ENCODE measurements around the gene CCDC73.
A peak's percentile ranks its signal among the peaks of the same experiment; 100 is the strongest.
"Not testable (repeated sequence)": the region's sequence is repeated elsewhere in the genome, so short reads cannot be mapped to it uniquely, and the experiment has no call there.

Gene CCDC73

GRCh38 chr11:32796425-32796824 lies 2.0 kb upstream of the CCDC73 start:
- no peak for DNase-seq (ENCODE audit: low spot score)

- peak; percentile 40 for DNase-seq (ENCODE audit: low spot score)
Measured at GRCh38 chr11:32792948-32793475, 1.4 kb downstream of the CCDC73 start.

DNA sequence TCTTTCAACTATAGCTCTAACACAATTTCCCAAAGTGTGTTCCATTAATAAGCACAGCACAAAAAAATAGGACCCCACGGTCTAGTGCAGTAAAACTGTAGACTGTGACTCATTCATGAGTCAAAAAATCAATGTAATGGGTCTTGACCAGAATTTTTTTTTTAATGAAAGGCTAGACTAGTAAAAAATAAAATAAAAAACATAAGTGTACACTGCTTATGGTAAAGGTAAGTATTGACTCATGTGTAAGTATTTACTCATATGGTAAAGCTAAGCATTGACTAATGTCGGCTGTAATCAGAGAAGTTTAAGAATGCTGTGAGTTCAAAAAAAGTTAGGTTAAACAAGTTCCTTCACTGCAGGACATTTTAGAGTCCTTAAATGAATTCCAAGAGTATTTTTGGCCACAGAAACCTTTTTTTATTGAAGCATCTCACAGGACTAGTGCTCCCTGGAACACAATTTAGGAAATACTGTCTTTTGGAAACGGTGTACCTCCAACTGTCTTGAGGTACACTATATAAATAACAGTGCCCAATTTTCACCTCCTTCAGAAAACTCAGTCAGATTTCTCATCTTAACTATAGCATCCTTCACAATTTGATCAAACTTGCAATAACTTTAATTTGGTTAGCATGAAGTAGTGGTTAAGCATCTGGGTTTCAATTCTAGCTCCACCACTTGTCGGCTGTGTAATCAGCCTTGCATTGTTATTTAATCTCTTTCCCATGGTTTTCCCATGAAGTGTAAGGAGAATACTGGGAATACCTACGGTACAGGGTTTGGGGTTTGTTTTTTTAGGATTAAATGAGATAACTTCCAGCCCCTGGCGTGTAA lies 2.1 kb downstream of the CCDC73 start:
- DNase-seq (ENCODE audit: low spot score): no peak

GRCh38 chr11:32790916-32791315 lies 3.5 kb downstream of the CCDC73 start:
- DNase-seq (ENCODE audit: low spot score): no peak

GRCh38 chr11:32786811-32787210 lies 7.7 kb downstream of the CCDC73 start:
- DNase-seq (ENCODE audit: low spot score): no peak

DNA sequence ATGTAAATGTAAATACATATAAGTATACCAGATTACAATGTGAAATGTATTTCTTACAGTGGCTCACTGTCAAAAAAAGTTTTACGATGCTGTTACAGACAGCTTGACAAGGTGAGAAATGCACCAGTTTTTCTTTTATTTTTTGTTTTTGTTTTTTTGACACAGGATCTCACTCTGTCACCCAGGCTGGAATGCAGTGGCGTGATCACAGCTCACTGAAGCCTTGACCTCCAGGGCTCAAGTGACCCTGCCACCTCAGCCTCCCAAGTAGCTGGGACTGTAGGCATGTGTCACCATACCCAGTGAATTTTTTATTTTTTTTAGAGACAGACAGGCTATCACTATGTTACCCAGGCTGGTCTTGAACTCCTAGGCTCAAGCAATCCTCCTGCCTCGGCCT lies 9.2 kb downstream of the CCDC73 start:
- no peak for DNase-seq (ENCODE audit: low spot score)

DNA sequence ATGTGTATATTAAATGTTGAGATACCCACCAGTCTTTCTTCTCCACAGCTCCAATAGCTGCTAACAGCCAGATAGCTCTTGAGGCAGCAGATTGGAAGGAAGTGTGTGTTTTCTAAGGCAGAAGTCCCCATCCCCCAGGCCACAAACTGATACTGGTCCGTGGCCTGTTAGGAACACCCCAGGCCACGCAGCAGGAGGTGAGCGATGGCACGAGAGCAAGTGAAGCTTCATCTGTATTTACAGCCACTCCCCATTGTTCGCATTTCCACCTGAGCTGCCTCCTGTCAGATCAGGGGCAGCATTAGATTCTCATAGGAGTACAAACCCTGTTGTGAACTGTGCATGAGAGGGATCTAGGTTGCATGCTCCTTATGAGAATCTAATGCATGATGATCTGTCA lies 12.7 kb downstream of the CCDC73 start:
- no peak for DNase-seq (ENCODE audit: low spot score)

DNA sequence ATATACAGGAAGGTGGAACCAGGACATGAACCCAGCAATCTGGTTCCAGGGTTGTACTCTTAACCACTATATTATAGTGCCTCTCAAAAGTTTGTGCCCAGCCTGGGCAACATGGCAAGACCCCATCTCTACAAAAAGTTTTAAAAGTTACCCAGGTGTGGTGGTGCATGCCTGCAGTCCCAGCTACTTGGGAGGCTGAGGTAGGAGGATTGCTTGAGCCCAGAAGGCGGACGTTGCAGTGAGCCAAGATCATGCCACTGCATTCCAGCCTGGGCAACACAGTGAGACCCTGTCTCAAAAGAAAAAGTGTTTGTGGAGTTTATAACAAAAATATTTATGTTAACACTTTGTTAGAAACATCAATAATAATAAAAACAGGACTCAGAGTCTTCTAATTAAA lies 13.6 kb downstream of the CCDC73 start:
- not testable (repeated sequence) for DNase-seq (ENCODE audit: low spot score)

DNA sequence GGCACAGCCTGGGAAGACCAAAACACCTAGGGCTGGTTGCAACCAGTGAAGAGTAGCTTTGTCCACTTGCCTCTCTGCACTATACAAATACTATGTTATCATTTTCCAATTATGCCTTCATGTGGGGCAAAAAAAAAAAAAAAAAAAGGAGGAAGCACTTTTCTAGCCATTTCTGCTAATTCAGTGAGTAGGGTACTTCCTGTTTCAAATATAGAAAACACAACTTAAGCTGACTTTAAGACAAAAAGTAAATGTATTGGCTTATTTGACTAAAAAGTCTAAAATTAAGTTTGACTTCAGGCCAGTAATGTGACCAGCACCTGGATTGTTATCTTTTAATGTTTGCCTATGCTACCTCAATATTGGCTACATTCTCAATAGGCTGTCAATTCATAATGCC lies 15.3 kb downstream of the CCDC73 start:
- no peak for DNase-seq (ENCODE audit: low spot score)

DNA sequence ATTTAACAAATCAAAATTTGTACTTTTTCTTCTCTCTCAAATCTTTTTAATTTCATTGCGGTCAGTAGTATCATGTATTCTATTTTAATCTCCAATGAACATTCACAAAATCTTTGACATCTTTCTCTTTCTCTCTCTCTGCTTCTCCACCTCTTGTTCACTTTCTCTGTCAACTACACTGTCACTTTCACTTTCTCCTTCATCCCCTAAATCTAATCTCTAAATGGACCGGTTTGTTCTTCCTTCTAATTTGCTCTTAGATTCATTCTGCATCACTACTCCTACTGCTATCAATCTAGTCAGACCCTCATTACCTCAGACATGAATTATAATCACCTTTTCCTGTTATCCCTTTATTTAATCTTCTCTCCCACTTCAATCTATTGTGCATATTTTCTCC lies 18.6 kb downstream of the CCDC73 start:
- no peak for DNase-seq (ENCODE audit: low spot score)

GRCh38 chr11:32774081-32774480 lies 20.4 kb downstream of the CCDC73 start:
- DNase-seq (ENCODE audit: low spot score): no peak

DNA sequence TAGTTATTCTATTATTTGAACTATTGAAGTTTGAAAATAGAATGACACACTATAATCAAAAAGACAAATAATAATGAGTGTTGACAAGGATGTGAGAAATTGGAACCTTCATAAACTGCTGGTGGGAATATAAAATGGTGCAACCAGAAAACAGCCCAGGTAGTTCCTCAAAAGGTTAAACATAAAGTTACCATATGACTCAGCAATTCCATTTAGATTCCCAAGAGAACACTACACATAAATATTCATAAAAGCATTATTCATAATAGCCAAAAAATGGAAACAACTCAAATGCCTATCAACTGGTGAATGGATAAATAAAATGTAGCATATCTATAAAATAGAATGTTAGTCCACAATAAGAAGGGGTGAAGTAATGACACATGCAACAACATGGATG lies 21.7 kb downstream of the CCDC73 start:
- DNase-seq (ENCODE audit: low spot score): no peak

DNA sequence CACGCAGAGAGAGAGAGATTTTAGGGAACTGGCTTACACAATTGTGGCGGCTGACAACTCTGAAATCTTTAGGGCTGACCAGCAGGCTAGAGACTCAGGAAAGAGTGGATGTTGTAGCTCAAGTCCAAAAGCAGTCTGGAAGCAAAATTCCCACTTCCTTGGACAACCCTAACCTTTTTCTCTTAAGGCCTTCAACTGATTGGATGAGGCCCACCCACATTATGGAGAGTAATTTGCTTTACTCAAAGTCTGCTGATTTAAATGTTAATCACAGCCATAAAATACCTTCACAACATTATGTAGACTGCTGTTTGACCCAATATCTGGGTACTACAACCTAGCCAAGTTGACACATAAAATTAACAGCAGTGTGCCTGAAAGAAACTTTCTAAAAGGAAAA lies 32.7 kb downstream of the CCDC73 start:
- DNase-seq (ENCODE audit: low spot score): not testable (repeated sequence)

- DNase-seq (ENCODE audit: low spot score): no peak
Measured at GRCh38 chr11:32758291-32758690, 36.2 kb downstream of the CCDC73 start.

- DNase-seq (ENCODE audit: low spot score): not testable (repeated sequence)
Measured at GRCh38 chr11:32753181-32753580, 41.3 kb downstream of the CCDC73 start.

- DNase-seq (ENCODE audit: low spot score): no peak
Measured at GRCh38 chr11:32752001-32752400, 42.5 kb downstream of the CCDC73 start.

- no peak for DNase-seq (ENCODE audit: low spot score)
Measured at GRCh38 chr11:32751381-32751780, 43.1 kb downstream of the CCDC73 start.

DNA sequence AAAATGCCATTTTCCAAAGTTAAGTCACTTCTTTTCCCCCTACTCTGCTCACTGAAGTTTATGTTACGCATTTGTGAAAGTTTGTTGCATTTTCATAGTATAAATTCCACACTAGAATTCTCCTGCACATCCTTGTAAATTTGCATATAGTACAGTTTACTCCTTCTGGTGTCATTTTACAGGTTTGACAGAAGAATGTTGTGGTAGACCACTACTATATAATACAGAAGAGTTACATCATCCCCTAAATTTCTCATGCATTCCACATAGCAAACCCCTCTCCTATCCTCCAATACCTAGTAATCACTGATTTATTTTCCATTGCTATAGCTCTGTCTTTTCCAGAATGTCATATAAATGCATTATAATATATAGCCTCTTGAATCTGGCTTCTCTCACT lies 64.5 kb downstream of the CCDC73 start:
- DNase-seq (ENCODE audit: low spot score): no peak

DNA sequence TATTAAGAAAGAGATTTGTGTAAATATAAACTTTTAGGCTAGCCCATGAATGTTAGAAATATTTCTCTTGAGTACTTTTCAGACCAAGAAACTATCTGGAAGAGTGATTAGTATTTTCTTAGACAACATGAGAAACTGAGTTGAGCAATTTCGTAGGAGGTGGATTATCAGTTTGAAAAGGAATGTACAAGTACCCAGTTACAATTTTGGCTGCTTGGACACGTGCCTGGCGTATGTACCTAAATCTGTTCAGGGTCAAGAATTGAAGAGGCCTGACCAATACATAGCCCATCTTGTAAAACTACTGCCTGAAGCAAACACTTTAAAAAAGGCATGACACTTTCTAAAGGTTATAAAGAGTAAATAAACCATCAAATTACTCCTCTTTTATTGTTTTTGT lies 71.1 kb downstream of the CCDC73 start:
- no peak for DNase-seq (ENCODE audit: low spot score)

GRCh38 chr11:32722255-32722654 lies 72.2 kb downstream of the CCDC73 start:
- DNase-seq (ENCODE audit: low spot score): no peak

GRCh38 chr11:32713496-32713895 lies 81.0 kb downstream of the CCDC73 start:
- DNase-seq (ENCODE audit: low spot score): no peak

- DNase-seq (ENCODE audit: low spot score): not testable (repeated sequence)
Measured at GRCh38 chr11:32708978-32709377, 85.5 kb downstream of the CCDC73 start.

DNA sequence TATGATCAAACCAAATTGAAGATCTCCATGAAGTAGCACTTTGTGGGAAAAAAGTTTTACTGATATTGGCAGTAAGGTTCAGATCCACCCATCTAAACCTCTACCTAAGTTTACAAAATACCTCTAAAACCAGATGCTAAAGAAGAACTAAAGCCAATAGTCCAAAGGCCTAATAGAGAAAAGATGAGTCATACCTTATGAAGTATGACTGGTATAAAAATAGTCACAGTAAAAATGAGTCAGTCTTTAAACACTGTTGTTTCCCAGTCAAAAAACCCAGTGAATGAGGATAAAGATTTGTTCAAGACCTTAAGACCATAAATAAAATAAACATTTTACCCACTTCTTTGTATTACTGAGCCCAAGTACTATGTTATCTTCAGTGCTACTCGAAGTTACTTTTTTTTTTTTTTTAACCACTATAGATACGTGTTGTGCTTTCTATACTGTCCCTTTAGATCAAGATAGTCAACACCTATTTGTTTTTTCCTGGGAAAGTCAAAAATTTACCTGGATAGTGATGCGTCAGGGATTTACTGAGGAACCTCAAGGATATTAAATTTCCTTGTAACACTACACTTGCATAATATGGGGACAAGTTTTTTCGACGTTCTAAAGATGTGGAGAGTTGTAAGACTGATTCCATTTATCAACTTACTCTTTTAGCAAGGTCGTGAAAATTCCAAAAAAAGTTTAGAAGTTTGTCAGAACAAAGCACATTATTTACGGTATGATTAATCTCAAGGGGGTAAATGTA lies 87.3 kb downstream of the CCDC73 start:
- DNase-seq (ENCODE audit: low spot score): peak; percentile 73

Data from GM03348 (cell line).